Activated T-cell treated with anti-CD3 and anti-CD28 coated beads for 24 hours (primary cell): Measurements from ENCODE around the gene HIVEP1.

Experiments used
- DNase-seq: peaks from one replicate; pipeline ENCODE4 v3.0.0-alpha.2; 2020; ENCODE audit warnings: low read depth

HIVEP1 gene

DNA sequence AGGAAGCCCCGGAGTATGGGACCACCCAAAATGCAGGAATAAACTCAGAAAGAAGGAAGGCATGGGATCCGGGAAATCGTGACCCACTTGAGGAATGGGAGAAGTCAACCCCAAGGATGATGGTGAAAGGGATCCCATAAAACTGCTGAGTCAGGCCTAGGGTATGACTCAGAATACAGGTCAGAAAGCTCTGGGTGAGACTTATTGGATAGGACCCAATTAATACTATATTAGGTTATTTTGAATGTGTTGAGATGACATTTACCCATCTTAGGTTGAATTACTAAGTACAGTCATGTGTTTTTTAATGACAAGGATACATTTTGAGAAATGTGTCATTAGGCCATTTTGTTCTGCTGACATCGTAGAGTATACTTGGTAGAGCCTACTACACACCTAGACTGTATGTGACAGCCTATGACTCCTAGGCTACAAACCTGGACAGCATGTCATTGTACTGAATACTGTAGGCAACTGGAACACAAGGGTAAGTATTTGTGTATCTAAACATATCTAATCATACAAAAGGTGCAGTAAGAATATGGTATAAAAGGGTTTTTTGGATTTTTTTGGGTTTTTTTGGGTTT lies 17.1 kb upstream of the HIVEP1 start:
- no peak for DNase-seq

DNA sequence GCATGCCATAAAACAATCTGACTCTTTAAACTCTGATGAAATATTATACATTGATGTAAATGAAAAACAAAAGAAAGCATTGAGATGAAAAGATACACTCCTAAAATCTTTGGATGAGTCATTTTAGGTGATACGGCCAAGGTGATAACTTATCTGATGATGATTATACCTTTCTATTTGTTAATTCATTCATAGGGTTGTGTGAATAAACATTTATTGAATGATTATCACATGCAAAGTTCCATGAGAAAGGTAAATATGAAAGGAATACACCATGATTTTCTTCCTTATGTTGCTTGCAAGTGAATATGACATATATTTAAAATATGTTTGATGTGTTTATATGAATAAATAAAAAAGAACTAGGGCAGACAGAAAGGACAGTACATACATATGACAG lies 15.4 kb upstream of the HIVEP1 start:
- no peak for DNase-seq

DNA sequence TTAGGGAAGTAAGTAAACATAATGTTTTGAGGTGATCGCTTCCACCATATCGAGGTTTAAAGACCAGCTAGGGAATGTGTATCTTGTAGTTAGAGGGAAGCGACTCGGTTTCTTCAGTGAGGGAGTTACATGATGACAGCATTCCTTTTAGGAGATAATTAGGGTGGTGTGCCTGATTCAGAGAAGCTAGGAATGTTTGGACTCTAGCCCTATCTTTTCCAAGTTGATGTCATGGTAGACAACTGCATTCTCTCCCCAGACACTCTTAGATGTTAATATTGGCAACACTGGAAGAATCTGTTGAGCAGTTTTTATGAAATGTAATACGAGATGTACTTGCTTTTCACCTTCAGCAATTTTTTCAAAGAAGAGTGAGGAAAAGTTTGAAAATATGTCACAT lies 12.9 kb upstream of the HIVEP1 start:
- DNase-seq, result no peak

DNA sequence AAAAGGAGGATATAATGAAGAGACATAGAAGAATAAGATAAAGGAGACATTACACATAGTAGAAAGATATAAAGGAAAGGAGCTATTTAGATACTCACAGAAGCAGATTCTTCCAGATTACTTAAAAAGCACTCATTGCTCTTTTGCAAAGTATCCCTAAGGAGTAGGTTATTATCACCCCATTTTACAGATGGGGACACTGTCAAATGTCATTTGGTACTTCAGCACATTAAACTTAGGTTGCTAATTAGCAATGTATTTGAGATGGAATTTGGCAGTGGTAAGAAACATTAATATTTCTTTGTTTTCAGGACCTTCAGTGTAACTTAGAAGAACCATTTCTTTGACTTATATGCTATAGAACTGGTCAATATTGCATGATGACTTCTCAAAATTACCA lies 11.9 kb upstream of the HIVEP1 start:
- DNase-seq, result no peak

DNA sequence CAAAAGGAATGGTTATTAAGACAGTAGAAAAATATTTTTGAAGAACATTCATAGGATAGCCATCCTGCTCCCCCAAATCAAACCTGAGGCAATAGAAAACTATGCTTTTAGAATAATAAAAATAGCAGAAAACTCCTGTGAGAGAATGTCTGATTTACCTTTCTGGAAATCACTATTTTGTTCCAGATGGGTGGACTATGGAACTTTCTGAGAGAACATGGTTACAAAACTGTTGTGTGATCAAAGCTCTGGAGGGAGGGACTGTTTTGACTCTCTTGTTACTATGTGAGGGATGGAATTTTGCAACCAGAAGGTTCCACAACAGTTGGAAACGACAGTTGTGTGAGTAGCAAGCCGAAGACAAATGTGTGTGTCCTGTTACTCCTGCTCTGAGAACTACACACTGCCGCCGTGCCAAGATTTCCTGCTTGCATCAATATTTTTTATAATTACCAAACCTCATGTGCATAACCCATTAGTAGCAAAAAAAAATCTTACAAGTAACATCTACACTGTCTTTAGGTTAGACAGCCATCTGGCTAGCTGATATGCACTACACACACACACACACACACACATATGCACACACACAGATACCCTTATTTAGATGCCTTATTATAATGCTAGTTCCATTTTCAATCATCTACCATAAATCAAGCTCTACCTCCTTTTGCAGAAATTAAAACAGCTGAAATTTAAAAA lies 11.0 kb upstream of the HIVEP1 start:
- DNase-seq, result no peak

DNA sequence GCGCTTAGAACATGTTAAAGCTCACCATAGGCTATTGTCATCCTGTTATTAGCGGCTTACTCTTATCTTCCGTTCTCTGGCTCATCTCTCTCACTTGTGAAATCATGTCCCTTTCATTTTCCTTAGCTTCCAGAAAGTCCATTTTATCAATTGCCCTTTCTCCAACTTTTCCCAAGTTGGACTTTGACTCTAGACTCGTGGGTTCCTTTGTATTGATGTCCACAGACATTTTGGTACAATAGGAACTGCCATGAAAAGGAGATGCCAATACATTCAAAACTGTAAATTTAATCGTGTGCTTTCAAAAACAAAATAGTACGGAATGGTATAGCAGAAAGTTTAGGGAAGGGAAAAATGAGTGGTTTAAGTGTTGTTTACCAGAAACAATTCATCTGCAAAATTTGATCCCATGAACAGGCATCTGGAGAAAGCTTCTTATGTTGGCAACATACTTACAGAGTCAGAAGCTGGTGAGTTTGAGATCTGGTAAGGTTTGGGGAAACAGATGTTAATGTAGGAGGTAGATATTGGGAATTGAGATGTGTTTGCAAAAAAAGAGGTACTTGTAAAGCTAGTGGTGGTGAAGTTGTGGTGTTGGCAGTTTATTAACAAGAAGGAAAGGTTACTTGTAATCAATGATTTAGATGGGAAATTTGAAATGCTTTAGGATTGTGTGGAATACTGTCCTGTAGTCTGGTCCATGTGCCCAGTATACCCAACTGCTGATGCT lies 10.2 kb upstream of the HIVEP1 start:
- DNase-seq, result no peak

DNA sequence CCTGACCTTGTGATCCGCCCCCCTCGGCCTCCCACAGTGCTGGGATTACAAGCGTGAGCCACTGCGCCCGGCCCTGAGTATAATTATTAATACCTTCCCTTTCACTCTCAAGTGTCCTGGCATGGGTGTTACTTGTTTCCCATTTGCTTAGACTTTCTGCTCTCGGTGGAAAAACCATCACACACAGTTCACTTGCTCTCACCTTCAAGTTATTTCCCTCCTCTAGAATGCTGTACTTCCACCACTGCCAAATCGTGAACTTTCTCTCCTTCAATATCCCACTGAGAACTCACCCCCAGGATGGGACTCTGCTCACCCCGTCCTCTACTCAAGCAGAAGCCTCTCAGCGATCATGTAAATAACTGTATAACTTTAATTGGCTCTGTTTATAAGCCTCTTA lies 4.6 kb upstream of the HIVEP1 start:
- no peak for DNase-seq

DNA sequence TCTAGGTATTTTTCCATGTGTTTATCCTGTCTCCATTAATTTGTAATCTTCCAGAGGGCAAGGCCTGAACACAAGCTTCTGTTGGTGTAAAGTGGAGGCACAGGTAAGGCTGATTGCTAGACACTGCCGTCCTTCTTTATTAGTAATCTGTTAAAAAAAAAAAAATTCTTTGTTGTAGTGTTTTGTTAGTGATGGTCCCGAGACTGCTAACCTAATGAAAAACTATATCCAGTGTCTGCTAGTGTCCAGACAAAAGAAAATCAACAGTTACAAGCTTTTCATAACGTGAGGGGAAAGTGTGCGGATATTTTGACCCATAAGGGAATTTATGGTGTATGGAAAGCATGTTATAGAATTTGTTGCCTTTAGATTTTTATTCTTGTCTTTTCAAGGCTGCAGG lies 4.2 kb upstream of the HIVEP1 start:
- no peak for DNase-seq

DNA sequence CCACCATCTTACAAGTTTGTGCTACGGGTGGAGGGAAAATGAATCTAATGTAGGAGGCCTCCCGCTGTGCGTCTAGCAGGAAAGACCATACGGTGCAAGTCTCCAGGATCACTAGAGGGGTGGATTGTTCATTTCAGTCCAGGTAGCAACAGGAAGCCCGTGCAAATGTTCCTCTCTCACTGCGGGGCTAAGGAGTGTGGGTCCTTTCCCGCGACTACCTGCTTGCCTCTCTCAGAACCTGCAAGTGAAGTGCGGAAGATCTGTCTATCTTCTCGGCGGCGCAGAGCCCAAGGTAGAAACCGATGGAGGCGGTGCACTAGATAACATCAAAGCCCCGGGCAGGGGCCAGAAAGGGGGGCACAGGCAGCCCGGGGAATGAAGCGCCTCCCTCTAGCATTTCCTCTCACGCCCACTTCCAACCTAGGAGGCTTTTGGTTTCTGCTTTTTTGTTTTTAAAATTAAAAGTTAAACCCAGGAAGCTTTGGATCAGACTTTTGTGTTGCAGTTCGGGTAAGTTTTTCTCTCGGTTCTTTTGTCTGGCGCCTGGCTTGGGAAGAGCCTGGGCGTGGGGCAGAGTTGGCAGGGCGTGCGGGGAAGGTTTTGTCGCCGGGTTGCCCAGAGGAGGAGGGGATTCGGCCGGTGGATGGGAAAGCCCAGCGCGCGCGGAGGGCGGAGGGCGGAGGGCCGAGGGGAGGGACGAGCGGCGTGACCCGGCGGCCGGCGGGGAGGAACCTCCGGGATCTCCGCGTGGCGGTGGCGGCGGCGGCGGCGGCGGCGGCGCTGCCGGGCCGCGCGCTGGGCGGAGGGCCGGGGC lies 3.5 kb upstream of the HIVEP1 start:
- DNase-seq, result peak; percentile 75

DNA sequence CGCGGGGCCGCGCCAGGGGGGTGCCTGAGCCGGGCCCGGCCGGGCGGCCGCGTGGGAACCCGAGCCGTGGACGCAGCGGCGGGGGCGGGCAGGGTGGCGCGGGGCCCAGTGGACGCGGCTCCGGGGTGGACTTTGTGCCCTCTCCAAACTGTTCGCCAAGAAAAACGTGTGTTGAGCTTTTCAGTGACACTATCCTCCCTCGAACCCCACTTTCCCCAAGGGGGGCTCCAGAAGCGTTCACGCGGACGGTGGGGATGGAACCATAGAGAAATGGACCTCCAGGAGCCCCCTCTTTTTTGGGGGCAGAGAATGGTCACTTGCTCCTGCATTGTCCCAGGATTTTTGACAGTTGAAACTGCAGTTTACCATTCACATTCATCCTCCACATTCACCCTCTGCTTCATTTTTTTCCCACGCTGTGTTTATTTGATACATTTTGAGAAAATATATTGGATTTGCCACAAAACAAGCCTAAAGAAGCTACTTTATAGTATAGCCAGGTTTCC lies 2.9 kb upstream of the HIVEP1 start:
- DNase-seq, result no peak

DNA sequence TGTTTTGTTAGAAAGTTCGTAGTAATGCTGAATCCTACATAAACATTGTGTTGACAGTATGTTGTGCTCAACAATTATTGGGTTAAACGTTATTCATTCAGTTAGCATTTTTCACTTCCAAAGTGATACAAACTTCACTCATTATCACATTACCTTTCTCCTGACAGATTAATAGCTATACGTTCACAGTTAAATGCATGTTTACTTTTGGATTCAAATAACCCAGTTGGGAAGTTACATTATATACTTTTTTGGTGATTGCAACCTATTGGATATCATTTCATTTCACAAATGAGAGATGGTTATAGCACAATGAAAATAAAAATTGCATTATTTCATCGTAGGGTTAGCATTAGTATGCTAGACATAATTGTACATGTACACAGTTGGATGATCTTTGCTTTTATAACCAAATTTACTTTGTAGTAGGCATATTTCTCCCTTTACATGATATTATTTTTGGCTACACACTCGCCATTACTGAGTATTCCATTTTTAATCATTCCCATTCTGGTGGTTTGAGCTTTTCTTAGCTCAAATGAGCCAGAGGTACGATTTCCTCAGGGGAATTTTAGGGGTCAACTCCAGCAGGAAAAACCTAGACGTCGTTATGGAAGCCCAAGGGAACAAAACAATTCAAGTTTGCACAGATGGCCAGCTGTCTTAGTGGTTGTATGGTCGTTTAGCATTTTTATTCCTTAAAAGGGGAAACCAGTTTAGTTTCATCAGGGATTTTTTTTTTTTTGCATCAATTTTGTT lies 2.1 kb upstream of the HIVEP1 start:
- no peak for DNase-seq

DNA sequence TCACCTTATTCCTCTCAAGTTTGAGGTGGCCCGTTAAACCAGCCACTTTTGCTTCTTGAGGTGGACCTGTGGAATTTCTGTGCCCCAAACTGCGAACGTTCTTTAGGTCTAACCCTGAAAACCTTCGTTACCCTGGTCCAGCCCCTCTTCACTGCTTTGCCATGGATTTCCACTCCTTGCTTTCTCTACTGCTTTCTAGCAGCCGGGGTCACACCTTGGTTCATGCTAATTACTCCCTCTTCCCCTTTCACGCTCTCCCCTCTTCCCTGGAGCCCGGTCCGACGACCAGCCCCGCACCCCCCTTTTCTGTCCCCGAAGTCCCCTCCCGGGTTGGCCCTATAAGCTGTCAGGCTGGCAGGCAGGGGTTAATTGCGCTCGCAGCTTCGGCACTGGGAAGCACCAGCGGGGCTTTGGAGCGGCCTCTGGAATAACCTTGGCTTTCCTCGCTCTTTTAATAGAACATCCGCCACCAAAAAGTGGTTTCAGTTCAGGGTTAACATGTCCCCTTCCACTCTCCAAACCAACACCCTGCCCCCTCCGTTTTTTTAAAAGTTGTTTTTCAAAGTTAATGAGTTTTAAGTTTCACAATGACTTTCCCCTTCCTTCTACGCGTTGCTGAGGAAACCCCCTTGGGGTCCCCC lies 1.4 kb upstream of the HIVEP1 start:
- no peak for DNase-seq

DNA sequence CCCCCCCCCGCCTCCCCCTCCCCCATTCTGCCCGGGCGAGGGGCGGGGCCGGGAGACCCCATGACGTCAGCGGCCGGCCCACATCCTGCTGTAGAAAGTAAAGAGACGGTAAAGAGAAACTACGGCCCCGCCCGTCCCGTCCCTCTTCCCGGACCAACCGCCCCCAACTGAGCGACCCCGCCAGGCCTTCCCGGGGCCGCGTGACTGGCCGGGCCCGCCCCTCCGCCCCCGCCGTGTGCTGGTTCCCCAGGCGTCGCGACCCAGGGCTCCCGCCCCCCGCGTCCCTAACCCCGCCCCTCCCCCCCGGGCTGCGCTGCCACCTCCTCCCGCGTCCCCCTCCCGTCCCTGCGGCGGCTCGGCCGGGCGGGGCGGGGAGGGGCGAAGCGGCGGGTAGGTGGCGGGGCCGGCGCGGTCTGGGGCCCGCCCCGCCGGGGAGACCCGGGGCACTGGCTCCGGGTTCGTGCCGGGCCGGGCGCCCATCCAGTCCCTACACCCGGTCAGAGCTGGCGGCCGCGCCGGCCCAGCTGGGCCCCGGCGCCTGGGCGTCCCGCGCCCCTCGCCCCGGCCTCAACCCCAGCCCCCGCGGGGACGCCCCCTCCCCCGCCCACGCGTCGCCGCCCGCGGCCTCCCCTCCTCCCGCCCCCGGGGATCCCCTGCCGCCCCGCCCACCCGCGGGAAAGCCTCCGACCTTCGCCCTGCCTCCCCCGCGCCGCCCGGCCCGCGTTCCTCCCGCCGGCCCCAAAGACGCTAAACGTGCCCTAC lies 655 bp upstream of the HIVEP1 start:
- peak; percentile 94 for DNase-seq

DNA sequence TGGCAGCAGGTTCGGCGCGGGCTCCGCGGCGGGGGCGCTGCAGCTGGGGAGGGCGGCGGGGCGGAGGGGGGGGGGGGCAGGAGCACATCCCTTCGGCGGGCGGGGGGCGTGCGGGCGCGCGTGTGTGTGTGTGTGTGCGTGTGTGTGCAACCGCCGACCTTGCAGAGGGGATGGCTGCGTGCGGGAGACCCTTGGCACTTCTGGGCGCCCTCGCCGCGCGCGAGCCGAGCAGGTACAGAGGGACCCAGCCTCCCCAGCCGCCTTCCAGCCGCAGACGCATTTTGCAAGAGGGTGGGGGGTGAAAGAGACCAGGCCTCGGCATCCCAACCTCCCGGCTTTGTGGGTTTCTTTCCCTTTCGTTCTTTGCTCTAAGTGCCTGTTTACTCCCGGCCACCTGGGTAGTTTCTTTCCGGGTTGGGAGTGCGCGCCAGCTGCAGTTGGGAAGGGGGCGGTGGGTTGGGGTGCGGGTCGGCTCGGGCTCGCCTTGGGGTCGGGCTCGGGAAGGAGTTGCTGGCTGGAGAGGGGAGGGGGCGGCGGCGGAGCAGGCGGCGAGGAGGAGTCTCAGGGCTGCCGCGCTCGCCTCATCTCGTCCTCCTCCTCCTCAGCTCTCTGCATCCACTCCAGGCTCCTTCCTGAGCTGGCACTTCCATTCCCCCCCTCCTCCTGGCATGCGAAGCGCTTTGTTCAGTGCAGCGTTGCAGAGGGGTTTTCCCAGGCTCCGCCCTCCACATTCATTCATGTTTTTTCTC lies 620 bp downstream of the HIVEP1 start:
- DNase-seq, result peak; percentile 75

DNA sequence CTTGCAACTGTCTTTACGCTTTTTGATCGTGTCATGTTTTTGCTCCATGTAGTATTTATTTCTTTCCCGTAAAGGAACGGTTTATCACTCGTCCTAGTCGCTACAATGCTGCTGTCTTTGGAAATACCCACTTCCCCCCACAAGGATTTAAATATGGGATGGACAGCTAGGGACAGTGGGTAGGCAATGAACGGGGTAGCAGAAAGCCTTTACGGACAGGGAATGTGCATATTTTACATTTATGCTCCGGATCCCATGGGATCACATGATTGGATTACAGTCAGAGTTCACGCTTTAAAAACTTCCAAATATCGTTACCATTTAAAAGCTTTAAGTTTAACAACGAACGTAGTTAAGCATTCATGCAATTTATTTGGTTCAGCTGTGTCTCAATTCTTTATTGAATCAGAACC lies 1.2 kb downstream of the HIVEP1 start:
- no peak for DNase-seq

DNA sequence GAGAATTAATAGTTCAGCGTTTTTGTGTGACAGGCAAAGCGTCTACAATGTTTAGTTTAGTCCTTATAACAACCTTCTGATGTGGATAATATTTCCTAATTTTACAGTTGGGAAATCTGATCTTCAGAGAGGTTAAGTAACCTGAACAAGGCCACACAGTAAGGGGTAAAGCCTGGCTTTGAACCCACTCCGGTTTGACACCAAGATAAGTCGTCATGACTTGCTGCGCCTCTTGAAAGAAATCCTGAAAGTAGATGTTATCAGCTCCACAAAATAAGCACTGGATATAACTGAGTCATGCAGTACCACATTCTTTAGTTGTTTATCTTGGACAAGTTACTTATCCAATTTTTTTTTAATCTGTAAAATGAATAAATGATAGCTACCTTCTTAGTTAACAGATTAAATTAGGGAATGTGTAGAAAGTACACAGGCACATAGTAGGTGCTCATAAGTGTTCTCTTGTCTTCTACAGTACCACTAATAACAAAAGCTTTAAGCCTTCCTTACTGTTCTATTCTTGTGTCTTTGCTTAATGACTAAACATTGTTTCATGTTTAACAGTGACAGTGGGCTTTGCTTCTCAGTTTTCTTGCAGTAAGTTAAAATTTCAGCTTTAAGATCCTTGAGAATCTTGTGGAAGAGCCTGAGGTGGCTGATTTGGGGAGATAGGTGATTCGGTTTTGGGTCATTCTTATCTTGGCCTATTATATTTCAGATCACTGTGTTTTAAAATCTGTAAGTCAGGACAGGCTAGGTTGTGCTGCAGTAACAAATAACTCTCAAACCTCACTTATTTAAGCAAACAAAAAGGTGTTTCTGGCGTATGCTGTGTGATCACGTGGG lies 2.1 kb downstream of the HIVEP1 start:
- DNase-seq, result no peak

DNA sequence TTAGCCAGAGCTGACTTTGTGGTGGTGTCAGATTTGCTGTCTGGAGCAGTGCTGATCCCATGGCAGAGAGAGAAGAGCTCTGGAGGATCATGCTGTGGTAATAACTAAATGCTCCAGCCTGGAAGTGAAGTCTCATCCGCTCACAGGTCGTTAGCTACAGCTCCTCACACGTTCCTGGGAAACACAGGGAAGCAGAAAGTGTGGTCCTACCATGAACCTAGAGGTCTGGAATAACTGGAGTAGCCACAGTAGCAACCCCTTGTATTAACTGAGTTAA lies 2.7 kb downstream of the HIVEP1 start:
- no peak for DNase-seq

DNA sequence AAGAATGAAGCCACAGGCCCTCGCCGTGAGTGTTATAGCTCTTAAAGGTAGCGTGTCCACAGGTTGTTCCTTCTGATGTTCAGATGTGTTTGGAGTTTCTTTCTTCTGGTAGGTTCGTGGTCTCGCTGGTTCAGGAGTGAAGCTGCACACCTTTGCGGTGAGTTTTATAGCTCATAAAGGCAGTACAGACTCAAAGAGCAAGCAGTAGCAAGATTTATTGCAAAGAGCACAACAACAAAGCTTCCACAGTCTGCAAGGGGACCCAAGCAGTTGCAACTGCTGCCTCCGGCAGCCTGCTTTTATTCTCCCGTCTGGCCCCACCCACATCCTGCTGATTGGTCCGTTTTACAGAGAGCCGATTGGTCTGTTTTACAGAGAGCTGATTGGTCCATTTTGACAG lies 5.2 kb downstream of the HIVEP1 start:
- DNase-seq, result no peak

DNA sequence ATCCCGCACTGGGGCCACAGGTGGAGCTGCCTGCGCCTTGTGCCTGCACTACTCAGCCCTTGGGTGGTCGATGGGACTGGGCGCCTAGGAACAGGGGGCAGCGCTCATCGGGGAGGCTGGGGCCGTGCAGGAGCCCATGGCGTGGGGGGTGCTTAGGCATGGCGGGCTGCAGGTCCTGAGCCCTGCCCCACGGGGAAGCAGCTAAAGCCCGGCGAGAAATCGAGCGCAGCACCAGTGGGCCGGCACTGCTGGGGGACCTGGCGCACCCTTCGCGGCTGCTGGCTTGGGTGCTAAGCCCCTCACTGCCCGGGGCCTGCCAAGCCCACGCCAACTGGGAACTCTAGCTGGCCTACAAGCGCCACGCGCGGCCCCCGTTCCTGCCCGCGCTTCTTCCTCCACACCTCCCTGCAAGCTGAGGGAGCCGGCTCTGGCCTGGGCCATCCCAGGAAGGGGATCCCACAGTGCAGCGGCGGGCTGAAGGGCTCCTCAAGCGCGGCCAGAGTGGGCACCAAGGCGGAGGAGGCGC lies 5.8 kb downstream of the HIVEP1 start:
- DNase-seq, result no peak
